22Rv1 (cell line): ENCODE measurements around the gene MLST8.

Source experiments
- CTCF ChIP-seq: fragments of 450-650 bp; IDR thresholded peaks from 2 replicates; pipeline ENCODE4 v1.5.1; 2017; ENCODE audit warnings: mild to moderate bottlenecking
- ZFX ChIP-seq: fragments of 450-650 bp; IDR thresholded peaks from 2 replicates; pipeline ENCODE4 v1.6.1; 2017; ENCODE audit warnings: antibody characterized with exemption, borderline replicate concordance

GRCh38 chr16:2231016-2231931 is 26.0 kb downstream of the MLST8 start:
- TF ChIP-seq CTCF (no peak), ZFX (no peak)
